GM12874 (cell line): ENCODE data around the gene KATNAL1.

Source experiments
- CTCF ChIP-seq: IDR thresholded peaks from 2 replicates; pipeline ENCODE4 v1.5.1; 2011; ENCODE audit warnings: low read depth, mild to moderate bottlenecking, control low read depth, low read length, moderate library complexity; ENCODE audit not compliant: insufficient read depth

KATNAL1 gene

GRCh38 chr13:30193279-30194234 is 113.8 kb downstream of the KATNAL1 start:
- no peak for TF ChIP-seq CTCF

GRCh38 chr13:30192320-30193093 is 114.8 kb downstream of the KATNAL1 start:
- TF ChIP-seq CTCF: no peak

GRCh38 chr13:30191491-30192100 is 115.8 kb downstream of the KATNAL1 start:
- no peak for TF ChIP-seq CTCF

- TF ChIP-seq CTCF: no peak
Measured at GRCh38 chr13:30186634-30187415, 120.5 kb downstream of the KATNAL1 start.

- TF ChIP-seq CTCF: no peak
Measured at GRCh38 chr13:30181888-30182651, 125.3 kb downstream of the KATNAL1 start.

GRCh38 chr13:30179597-30180276 is 127.6 kb downstream of the KATNAL1 start:
- no peak for TF ChIP-seq CTCF
